WTC11 (cell line): ENCODE measurements around the gene CYRIA. TPM values are rescaled to one million over a fixed set of nuclear protein-coding genes. Genes with fewer than 3 reads are reported as not detected.

ENCODE experiments used
- ATAC-seq: fragments of 200-7000 bp; cut with Tn5 transposase; 2 replicates; pipeline ENCODE4 v1.10.0; 2021; ENCODE audit warnings: mild to moderate bottlenecking, moderate library complexity
- CTCF ChIA-PET: fragments of 300-600 bp; sonication (Branson Sonifier 250); formaldehyde crosslinking; loops from one replicate; lab custom pipeline; 2021; ENCODE audit warnings: antibody characterized with exemption; lab: Charles Lee
- POLR2A ChIA-PET: fragments of 350-600 bp; sonication (Branson Sonifier 250); formaldehyde crosslinking; loops from one replicate; lab custom pipeline; 2021; ENCODE audit warnings: antibody characterized with exemption; lab: Charles Lee
- DNase-seq: peaks from one replicate; pipeline ENCODE4 v3.0.0; 2021; ENCODE audit warnings: low spot score
- H3K27ac Mint-ChIP-seq: 2 replicates; pipeline ENCODE4 v1.8.0; 2021; ENCODE audit warnings: mixed read lengths
- H3K27me3 Mint-ChIP-seq: 2 replicates; pipeline ENCODE4 v1.8.0; 2021; ENCODE audit warnings: low read depth, mild to moderate bottlenecking, moderate library complexity, mixed read lengths
- H3K36me3 Mint-ChIP-seq: 2 replicates; pipeline ENCODE4 v1.8.0; 2021; ENCODE audit warnings: mixed read lengths
- H3K4me1 Mint-ChIP-seq: 2 replicates; pipeline ENCODE4 v1.8.0; 2022; ENCODE audit warnings: mixed read lengths
- H3K4me3 Mint-ChIP-seq: 2 replicates; pipeline ENCODE4 v1.8.0; 2021; ENCODE audit warnings: mild to moderate bottlenecking, moderate library complexity, mixed read lengths
- H3K9me3 Mint-ChIP-seq: 2 replicates; pipeline ENCODE4 v1.8.0; 2021; ENCODE audit warnings: mixed read lengths
- ARID4B ChIP-seq: sonication (generic); formaldehyde crosslinking; IDR thresholded peaks from 2 replicates; pipeline ENCODE4 v1.8.0; 2023; ENCODE audit warnings: missing genetic modification reagents, mild to moderate bottlenecking, borderline replicate concordance
- CDX4 ChIP-seq: fragments of 250-450 bp; sonication (Bioruptor Pico); IDR thresholded peaks from 2 replicates; pipeline ENCODE4 v1.9.0; 2021; ENCODE audit warnings: moderate library complexity, mild to moderate bottlenecking, inconsistent platforms, borderline replicate concordance
- CREM ChIP-seq: sonication (generic); formaldehyde crosslinking; IDR thresholded peaks from 2 replicates; pipeline ENCODE4 v1.8.1; 2022; ENCODE audit warnings: mild to moderate bottlenecking, missing genetic modification reagents, moderate library complexity
- ELF4 ChIP-seq: sonication (generic); formaldehyde crosslinking; IDR thresholded peaks from 2 replicates; pipeline ENCODE4 v1.8.1; 2022; ENCODE audit warnings: low read depth, mild to moderate bottlenecking, moderate library complexity, missing genetic modification reagents
- FOXP4 ChIP-seq: sonication (generic); formaldehyde crosslinking; IDR thresholded peaks from 2 replicates; pipeline ENCODE4 v1.8.0; 2022; ENCODE audit warnings: mild to moderate bottlenecking, missing genetic modification reagents
- GTF2I ChIP-seq: fragments of 250-450 bp; sonication (Bioruptor Pico); conservative IDR thresholded peaks from 2 replicates; pipeline ENCODE4 v1.4.0; 2021; ENCODE audit warnings: mild to moderate bottlenecking
- HMGA2 ChIP-seq: fragments of 250-450 bp; sonication (Bioruptor Pico); IDR thresholded peaks from 2 replicates; pipeline ENCODE4 v1.4.0; 2021; ENCODE audit warnings: mild to moderate bottlenecking, moderate library complexity
- JAZF1 ChIP-seq: fragments of 250-450 bp; sonication (Bioruptor Pico); IDR thresholded peaks from 2 replicates; pipeline ENCODE4 v1.9.0; 2021; ENCODE audit warnings: moderate library complexity, mild to moderate bottlenecking, inconsistent platforms
- JUN ChIP-seq: sonication (generic); formaldehyde crosslinking; IDR thresholded peaks from 2 replicates; pipeline ENCODE4 v1.8.0; 2023; ENCODE audit warnings: mild to moderate bottlenecking, missing genetic modification reagents
- MLX ChIP-seq: sonication (generic); formaldehyde crosslinking; IDR thresholded peaks from 2 replicates; pipeline ENCODE4 v1.8.1; 2023; ENCODE audit warnings: mild to moderate bottlenecking, missing genetic modification reagents, moderate library complexity
- NFYB ChIP-seq: sonication (generic); formaldehyde crosslinking; conservative IDR thresholded peaks from 2 replicates; pipeline ENCODE4 v1.8.0; 2022; ENCODE audit warnings: low read depth, missing genetic modification reagents
- PRRX2 ChIP-seq: fragments of 250-450 bp; sonication (Bioruptor Pico); IDR thresholded peaks from 2 replicates; pipeline ENCODE4 v1.8.0; 2021; ENCODE audit warnings: mild to moderate bottlenecking
- SMAD3 ChIP-seq: sonication (generic); formaldehyde crosslinking; IDR thresholded peaks from 2 replicates; pipeline ENCODE4 v1.8.0; 2022; ENCODE audit warnings: missing genetic modification reagents, mild to moderate bottlenecking, borderline replicate concordance
- SP1 ChIP-seq: sonication (generic); formaldehyde crosslinking; conservative IDR thresholded peaks from 2 replicates; pipeline ENCODE4 v1.8.1; 2022; ENCODE audit warnings: missing genetic modification reagents
- ZNF121 ChIP-seq: sonication (generic); formaldehyde crosslinking; IDR thresholded peaks from 2 replicates; pipeline ENCODE4 v1.8.0; 2023; ENCODE audit warnings: missing genetic modification reagents
- ZNF423 ChIP-seq: fragments of 250-450 bp; sonication (Bioruptor Pico); IDR thresholded peaks from 2 replicates; pipeline ENCODE4 v2.1.2; 2022; ENCODE audit warnings: mild to moderate bottlenecking, moderate library complexity
- total RNA-seq: library from RNA; stranded (reverse); gene quantifications from 3 replicates; pipeline ENCODE4 v1.2.3, GENCODE V29; 2021
- TF ChIP-seq, protein P1 (sequence below): sonication (generic); formaldehyde crosslinking; conservative IDR thresholded peaks from 2 replicates; pipeline ENCODE4 v1.8.1; 2023; ENCODE audit warnings: mild to moderate bottlenecking, low read depth, missing genetic modification reagents, moderate library complexity
- TF ChIP-seq, protein P2 (sequence below): sonication (generic); formaldehyde crosslinking; IDR thresholded peaks from 2 replicates; pipeline ENCODE4 v1.8.1; 2023; ENCODE audit warnings: mild to moderate bottlenecking, missing genetic modification reagents
- TF ChIP-seq, protein P3 (sequence below): fragments of 250-450 bp; sonication (Bioruptor Pico); IDR thresholded peaks from 2 replicates; pipeline ENCODE4 v1.9.0; 2021; ENCODE audit warnings: mild to moderate bottlenecking

CYRIA gene
- total RNA-seq, 1 experiment from 2014 or later: 8.3 TPM

DNA sequence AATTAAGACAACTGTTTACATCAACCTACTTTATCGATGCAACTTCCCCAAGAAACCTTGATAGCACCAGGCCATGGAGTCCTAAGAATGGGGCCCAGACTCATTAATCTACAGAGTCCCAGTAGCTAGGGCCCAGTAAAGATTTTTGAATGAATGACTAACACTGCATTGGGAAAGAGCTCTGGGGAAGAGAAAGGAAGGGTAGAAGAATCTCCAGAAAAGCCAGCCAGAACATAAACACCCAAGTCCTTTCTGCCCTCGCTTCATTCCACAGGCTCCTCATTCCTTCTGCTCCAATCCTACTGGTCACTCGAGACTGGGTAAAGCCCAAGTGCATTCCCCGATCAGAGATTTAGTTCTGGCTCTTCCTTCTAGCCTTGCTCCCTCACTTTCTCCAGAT is 44.3 kb downstream of the CYRIA start (continued):
- TF ChIP-seq, protein P1, sequence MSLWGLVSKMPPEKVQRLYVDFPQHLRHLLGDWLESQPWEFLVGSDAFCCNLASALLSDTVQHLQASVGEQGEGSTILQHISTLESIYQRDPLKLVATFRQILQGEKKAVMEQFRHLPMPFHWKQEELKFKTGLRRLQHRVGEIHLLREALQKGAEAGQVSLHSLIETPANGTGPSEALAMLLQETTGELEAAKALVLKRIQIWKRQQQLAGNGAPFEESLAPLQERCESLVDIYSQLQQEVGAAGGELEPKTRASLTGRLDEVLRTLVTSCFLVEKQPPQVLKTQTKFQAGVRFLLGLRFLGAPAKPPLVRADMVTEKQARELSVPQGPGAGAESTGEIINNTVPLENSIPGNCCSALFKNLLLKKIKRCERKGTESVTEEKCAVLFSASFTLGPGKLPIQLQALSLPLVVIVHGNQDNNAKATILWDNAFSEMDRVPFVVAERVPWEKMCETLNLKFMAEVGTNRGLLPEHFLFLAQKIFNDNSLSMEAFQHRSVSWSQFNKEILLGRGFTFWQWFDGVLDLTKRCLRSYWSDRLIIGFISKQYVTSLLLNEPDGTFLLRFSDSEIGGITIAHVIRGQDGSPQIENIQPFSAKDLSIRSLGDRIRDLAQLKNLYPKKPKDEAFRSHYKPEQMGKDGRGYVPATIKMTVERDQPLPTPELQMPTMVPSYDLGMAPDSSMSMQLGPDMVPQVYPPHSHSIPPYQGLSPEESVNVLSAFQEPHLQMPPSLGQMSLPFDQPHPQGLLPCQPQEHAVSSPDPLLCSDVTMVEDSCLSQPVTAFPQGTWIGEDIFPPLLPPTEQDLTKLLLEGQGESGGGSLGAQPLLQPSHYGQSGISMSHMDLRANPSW: no peak
- TF ChIP-seq ARID4B (CRISPR knock-in tag) (no peak), MLX (CRISPR knock-in tag) (no peak), JAZF1 (CRISPR knock-in tag) (no peak), HMGA2 (CRISPR knock-in tag) (no peak), FOXP4 (no peak)
- TF ChIP-seq, protein P2, sequence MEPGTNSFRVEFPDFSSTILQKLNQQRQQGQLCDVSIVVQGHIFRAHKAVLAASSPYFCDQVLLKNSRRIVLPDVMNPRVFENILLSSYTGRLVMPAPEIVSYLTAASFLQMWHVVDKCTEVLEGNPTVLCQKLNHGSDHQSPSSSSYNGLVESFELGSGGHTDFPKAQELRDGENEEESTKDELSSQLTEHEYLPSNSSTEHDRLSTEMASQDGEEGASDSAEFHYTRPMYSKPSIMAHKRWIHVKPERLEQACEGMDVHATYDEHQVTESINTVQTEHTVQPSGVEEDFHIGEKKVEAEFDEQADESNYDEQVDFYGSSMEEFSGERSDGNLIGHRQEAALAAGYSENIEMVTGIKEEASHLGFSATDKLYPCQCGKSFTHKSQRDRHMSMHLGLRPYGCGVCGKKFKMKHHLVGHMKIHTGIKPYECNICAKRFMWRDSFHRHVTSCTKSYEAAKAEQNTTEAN: no peak

GRCh38 chr2:16620590-16620989 is 45.0 kb downstream of the CYRIA start:
- ChIA-PET CTCF (no interaction called here), POLR2A (no interaction called here)
- Mint-ChIP-seq H3K4me1 (peaks cover 23% of the 10 kb centered on the region), H3K4me3 (no peak overlapping the region), H3K36me3 (no peaks in the 10 kb centered on the region; the same call in 1 of the 2 replicates), H3K27me3 (no peaks in the 10 kb centered on the region), H3K27ac (no peak overlapping the region), H3K9me3 (no peaks in the 10 kb centered on the region)
- DNase-seq (no peak), ATAC-seq (no peak)
- TF ChIP-seq, protein P1: no peak
- TF ChIP-seq ELF4 (CRISPR knock-in tag): no peak
- TF ChIP-seq CDX4 (CRISPR knock-in tag): no peak
- no peak for TF ChIP-seq ZNF121
- TF ChIP-seq SMAD3 (CRISPR knock-in tag): no peak
- TF ChIP-seq PRRX2 (CRISPR knock-in tag): no peak
- TF ChIP-seq SP1 (CRISPR knock-in tag): no peak
- TF ChIP-seq CREM: no peak
- no peak for TF ChIP-seq JUN
- TF ChIP-seq MLX (CRISPR knock-in tag): no peak
- TF ChIP-seq NFYB (CRISPR knock-in tag): no peak
- no peak for TF ChIP-seq JAZF1 (CRISPR knock-in tag)
- TF ChIP-seq GTF2I (CRISPR knock-in tag): no peak
- TF ChIP-seq, protein P3, sequence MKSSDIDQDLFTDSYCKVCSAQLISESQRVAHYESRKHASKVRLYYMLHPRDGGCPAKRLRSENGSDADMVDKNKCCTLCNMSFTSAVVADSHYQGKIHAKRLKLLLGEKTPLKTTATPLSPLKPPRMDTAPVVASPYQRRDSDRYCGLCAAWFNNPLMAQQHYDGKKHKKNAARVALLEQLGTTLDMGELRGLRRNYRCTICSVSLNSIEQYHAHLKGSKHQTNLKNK: no peak
- TF ChIP-seq ZNF423 (CRISPR knock-in tag): no peak
